Subcutaneous adipose tissue (tissue), 4 donors: ENCODE results near the gene SPRING1. TPM values are rescaled to one million over a fixed set of nuclear protein-coding genes. Genes with fewer than 3 reads are reported as not detected.

Experiments used
- CTCF ChIP-seq: fragments of 450-650 bp; IDR thresholded peaks from one replicate; pipeline ENCODE4 v1.5.1; 2016; ENCODE audit warnings: low read depth, mild to moderate bottlenecking, control low read depth, antibody characterized with exemption, moderate library complexity
- total RNA-seq, 4 donors: library from RNA; depleted of rRNA; stranded (reverse); fragments of >200 nt; gene quantifications; one replicate each; pipeline ENCODE4 v1.1.0, GENCODE V29; 2016

SPRING1 gene
- total RNA-seq, 4 donors from 2014 or later: 9.6 to 38.1 (median 16.8) TPM

- no peak for TF ChIP-seq CTCF
Measured at GRCh38 chr12:116722245-116722644, 15.6 kb downstream of the SPRING1 start.

GRCh38 chr12:116719731-116720528, 17.9 kb downstream of the SPRING1 start:
- TF ChIP-seq CTCF: no peak

GRCh38 chr12:116718655-116719454, 19.0 kb downstream of the SPRING1 start:
- no peak for TF ChIP-seq CTCF

- TF ChIP-seq CTCF: no peak
Measured at GRCh38 chr12:116717466-116718437, 20.1 kb downstream of the SPRING1 start.

- no peak for TF ChIP-seq CTCF
Measured at GRCh38 chr12:116714175-116714574, 23.7 kb downstream of the SPRING1 start.

GRCh38 chr12:116713527-116713926, 24.3 kb downstream of the SPRING1 start:
- no peak for TF ChIP-seq CTCF
